EH (cell line): Measurements from ENCODE around the gene EEF1A1.

ENCODE experiments used
- DNase-seq: peaks from one replicate; pipeline ENCODE4 v3.0.0-alpha.2; 2015; ENCODE audit warnings: low read depth

The EEF1A1 gene

GRCh38 chr6:73537677-73538076, 16.8 kb upstream of the EEF1A1 start:
- no peak for DNase-seq

- DNase-seq = no peak
Observed at GRCh38 chr6:73534628-73535027, 13.8 kb upstream of the EEF1A1 start.

DNA sequence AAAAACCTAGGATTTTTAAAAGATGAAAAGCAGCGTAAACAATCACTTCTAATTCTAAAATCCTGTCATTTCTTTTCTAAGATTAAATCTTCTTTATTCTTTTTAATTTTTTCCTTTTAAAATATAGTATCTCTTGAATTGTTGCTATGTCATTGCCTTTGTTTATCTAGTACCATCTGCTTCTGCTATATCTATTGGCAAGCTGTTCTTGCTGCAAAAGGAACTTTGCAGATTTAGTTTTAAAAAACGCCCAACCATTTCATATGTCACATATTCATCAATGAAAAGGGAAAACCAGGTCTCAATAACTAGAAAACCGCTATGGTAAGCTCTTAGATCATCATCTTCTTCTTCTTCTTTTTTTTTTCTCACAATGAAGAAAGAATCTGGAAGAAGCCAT, 11.5 kb upstream of the EEF1A1 start:
- no peak for DNase-seq

DNA sequence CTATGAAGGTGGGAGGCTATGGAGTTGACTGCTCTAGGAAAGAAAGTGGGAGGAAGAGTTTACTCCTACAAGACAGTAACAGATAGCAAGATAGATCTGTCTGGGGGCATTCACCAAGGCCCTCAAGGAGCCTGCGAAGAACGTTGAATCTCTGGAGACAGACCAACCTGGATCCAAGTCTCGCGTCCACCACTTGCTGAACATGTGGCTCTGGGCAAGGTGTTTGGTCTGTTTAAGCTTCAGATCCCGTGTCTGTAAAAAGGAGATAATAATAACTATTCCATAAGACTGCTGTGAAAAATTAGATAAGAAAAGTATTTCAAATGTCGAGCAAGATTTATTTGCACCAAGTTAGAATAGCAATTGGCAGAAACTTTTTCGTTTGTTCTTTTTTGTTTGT, 8.1 kb upstream of the EEF1A1 start:
- no peak for DNase-seq

DNA sequence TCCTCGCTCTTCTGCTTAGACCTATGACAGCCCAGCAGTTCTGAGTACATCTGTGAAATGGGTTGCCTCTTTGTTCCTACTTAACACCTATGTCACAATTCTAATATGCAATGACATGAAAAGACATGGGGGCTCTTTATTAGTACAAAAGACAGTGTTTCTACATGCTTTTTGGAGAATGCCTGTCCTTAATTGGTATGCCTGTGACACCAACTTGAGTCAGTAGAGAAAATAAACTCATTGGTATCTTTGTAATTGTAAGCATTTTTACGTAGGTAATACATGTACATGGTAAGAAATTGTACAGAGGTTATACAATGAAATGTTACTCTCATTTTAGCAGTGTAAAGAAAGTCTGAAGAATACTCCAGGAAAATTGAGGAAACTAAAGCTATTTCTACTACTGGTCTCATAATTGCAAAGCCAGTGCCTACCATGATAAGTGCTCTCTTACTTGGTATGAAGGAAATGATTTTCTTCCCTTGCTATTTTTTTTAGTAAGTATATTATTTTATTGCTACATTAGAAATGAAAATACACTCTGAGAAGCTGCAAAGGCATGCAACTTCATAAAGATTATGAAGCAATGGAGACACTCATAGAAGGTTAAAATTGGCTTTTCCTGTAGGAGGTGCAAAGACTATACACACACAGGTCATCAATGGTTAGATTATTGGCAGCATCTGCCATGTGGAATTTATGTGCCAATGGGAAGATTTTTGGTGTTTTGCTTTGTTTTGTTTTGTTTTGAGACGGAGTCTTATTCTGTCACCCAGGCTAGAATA, 4.9 kb upstream of the EEF1A1 start:
- peak; percentile 63 for DNase-seq

DNA sequence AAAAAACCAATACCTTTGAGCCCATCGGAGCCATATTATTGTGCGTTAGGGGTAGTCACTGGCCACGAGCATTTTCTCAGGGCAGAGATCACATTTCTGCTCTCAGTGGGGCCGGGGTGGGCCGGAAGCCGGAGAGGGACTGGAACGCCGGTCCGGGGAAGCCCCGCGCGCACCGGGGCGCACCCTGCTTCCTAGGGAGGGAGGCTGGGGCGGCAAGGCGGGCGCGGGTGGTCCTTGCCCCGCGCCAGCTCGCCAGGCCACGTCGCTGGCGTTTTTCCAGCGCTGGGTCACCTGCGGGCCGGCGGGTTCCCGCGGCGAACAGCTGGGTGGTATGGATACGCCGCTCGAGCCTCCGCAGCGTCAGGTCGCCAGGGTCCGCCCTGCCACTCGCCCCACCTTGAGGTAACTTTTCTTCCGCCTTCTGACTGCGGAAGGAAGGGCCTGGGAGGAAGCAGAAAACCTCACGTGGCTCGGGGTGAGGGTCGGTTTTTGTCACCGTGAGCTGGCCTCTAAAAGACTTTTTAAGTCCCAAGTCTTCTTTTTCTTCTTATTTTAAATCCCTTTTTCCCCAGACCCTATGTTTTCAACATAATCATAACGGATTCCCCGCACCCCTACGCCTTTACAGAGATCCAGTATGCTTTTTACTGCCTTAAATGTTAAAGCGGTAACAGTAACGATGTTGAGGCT, 2.7 kb upstream of the EEF1A1 start:
- peak; percentile 46 for DNase-seq

DNA sequence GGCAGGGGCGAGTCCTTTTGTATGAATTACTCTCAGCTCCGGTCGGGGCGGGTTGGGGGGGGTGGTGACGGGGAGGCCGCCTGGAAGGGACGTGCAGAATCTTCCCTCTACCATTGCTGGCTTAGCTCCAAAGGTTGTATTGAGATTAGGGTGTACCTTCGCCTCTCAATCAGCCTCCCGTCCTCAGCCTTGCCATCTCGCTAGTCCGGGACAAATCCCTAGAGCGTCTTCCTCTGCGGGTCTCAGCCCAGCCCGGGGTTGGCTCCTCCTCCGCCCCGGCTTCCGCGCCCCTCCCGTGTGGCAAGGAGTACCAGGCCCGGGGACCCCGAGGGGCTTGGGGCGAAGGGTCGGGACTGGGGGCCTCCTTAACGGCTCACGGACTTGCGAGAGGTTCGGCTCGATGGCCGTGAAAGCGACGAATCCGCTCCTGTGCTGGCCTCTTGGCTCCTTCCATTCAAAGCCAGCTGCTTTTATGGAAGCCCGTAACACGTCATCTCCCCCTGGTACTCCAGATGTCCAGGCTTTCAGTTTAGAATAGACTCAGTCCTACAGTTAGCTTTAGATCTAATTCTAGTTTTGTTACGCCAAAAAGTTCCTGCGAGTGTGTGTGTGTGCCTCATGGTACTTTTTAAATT, 636 bp upstream of the EEF1A1 start:
- peak; percentile 87 for DNase-seq

GRCh38 chr6:73519926-73520687, 725 bp downstream of the EEF1A1 start:
- peak; percentile 81 for DNase-seq

DNA sequence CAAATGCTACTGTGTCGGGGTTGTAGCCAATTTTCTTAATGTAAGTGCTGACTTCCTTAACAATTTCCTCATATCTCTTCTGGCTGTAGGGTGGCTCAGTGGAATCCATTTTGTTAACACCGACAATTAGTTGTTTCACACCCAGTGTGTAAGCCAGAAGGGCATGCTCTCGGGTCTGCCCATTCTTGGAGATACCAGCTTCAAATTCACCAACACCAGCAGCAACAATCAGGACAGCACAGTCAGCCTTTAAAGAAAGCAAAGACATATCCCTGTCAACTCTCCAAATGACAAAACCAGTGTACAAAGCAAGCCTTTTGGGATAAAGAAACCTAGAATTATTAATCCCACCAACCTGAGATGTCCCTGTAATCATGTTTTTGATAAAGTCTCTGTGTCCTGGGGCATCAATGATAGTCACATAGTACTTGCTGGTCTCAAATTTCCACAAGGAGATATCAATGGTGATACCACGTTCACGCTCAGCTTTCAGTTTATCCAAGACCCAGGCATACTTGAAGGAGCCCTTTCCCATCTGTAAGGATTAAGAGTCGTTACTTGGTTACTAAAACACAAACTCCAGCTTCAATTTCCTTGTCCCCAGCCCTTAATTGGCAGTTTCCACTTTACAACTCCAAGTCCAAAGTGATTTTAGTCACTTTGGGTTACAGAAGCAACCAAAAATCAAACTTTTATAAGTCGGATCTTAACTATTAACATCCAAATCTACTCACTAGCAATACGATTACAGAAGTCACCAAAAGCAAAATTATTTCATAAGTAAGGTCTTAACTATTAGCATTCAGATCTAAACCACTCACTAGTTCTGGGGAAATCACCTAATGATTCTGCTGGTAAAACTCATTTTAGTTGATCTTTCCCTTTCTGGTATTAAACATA, 1.6 kb downstream of the EEF1A1 start:
- peak; percentile 9 for DNase-seq

DNA sequence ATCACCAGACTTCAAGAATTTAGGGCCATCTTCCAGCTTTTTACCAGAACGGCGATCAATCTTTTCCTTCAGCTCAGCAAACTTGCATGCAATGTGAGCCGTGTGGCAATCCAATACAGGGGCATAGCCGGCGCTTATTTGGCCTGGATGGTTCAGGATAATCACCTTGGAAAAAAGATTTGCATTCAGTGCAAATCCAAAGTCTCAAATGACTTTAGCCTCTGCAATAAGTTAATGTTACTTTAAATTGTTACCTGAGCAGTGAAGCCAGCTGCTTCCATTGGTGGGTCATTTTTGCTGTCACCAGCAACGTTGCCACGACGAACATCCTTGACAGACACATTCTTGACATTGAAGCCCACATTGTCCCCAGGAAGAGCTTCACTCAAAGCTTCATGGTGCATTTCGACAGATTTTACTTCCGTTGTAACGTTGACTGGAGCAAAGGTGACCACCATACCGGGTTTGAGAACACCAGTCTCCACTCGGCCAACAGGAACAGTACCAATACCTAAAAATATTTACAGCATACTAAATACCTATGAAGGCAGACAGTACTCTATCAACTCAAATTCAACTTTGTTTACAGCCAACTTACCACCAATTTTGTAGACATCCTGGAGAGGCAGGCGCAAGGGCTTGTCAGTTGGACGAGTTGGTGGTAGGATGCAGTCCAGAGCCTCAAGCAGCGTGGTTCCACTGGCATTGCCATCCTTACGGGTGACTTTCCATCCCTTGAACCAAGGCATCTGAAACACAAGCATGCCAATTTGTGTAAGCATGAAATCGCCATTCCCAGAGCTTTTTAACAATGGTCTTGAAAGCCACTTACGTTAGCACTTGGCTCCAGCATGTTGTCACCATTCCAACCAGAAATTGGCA, 2.5 kb downstream of the EEF1A1 start:
- DNase-seq = peak; percentile 27

GRCh38 chr6:73516514-73517489, 4.0 kb downstream of the EEF1A1 start:
- DNase-seq = peak; percentile 30

DNA sequence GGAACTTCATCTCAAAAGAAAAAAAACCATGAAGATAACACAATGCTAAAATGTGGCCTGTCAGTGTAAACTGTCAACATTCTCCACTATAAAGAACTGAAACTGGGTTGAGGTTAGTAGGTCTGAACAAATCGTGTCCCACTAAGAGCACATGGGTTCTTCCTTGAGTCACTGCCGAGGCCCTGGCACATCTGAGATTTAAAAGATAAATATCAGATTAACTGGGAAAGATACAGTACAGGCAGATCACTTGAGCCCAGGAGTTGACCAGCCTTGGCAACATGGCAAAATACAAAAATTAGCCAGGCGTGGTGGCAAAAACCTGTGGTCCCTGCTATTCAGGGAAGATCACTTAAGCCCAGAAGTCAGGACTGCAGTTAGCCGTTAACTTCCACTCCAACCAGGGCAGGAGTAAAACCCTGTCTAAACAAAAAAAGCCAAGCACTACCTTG, 5.6 kb downstream of the EEF1A1 start:
- DNase-seq = peak; percentile 40

- DNase-seq = no peak
Observed at GRCh38 chr6:73514746-73515110, 6.1 kb downstream of the EEF1A1 start.

DNA sequence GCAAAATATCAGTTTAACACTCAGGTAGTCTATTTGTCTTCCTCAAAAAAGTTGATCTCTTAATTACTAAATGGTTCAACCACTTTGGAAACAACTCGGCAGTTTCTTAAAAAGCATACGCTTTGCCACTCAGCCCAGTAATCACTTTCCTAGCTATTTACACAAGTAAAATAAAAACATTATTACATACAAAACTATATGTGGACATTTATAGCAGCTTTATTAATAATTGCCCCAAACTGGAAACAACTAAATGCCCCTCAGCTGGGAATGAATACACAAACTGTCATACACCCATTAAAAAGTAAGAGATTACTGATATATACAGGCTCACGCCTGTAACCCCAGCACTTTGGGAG, 7.4 kb downstream of the EEF1A1 start:
- peak; percentile 31 for DNase-seq

- peak; percentile 13 for DNase-seq
Observed at GRCh38 chr6:73511796-73512195, 9.0 kb downstream of the EEF1A1 start.

DNA sequence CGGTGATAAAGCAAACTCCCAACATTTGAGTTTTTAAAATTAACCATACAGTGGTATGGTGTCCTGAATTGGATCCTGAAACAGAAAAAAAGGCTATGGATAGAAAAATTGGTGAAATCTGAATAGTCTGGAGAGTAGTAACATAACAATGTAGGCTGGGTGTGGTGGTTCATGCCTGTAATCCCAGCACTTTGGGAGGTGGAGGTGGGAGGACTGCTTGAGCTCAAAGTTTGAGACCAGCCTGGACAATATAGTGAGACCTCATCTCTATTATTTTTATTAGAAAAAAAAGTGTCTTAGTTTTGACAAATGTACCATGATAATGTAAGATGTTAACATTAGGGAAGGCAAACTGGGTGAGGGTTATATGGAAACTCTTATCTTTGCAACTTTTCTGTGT, 11.0 kb downstream of the EEF1A1 start:
- DNase-seq = no peak

- no peak for DNase-seq
Observed at GRCh38 chr6:73508776-73509175, 12.1 kb downstream of the EEF1A1 start.

- no peak for DNase-seq
Observed at GRCh38 chr6:73506246-73506645, 14.6 kb downstream of the EEF1A1 start.

DNA sequence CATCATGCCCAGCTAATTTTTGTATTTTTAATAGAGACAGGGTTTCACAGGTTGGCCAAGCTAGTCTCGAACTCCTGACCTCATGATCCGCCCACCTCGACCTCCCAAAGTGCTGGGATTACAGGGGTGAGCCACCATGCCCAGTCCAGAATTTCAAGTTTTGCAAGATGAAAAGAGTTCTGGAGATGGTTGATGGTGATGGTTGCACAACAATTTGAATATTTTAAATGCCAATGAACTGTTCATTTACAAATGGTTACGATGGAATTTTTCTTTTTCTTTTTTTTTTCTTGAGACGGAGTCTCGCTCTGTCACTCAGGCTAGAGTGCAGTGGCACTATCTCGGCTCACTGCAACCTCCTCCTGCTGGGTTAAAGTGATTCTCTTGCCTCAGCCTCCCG, 15.1 kb downstream of the EEF1A1 start:
- peak; percentile 16 for DNase-seq
